Measurements from ENCODE around the gene PRX. TPM values are rescaled to one million over a fixed set of nuclear protein-coding genes. Genes with fewer than 3 reads are reported as not detected.

Gene PRX
- total RNA-seq, 6 experiments from 2014 or later, result 0.86 to 1.5 (median 0.94) TPM

DNA sequence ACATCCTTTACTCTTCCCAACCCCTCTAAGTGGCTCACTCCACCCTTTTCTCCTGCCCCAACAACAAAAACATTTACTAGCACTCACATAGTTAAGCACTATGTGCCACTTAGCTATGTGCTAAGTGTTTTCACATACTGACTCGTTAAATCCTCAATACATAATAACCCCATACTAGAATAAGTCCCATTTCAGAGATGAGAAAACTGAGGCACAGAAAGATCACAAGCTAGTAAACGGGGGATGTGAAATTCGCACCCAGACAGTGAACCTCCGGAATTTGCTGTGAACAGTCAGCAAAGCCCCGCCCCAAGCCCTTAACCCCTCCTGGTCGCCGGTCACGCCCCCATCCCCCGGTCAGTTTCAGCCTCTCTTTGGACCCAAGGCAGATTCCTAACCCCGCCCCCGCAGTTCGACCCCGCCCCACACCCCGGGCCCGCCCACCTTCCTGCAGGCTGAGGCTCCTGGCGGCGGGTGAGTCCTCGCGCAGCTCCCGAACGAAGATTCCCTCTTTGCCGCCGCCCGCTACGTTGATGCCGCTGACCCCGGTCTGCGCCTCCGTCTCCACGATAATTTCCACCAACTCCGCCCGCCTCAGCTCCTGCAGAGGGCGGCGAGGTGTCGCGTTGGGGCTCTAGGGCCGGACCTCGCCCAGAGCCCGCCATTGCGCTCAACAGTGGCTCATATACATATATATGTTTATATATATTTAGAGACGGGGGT is 9.8 kb downstream of the PRX start:
- no peaks in the 10 kb centered on the region for H3K36me3 Mint-ChIP-seq (ENCODE audit: low read depth)
- H3K27ac Mint-ChIP-seq, result peak overlapping the region; percentile 80
- H3K4me1 Mint-ChIP-seq (ENCODE audit: low read depth), result peaks cover 13% of the 10 kb centered on the region
- peaks cover 2% of the 10 kb centered on the region for H3K27me3 Mint-ChIP-seq (ENCODE audit: insufficient read depth)
- H3K9me3 Mint-ChIP-seq, result no peaks in the 10 kb centered on the region
- TF ChIP-seq, protein P1, sequence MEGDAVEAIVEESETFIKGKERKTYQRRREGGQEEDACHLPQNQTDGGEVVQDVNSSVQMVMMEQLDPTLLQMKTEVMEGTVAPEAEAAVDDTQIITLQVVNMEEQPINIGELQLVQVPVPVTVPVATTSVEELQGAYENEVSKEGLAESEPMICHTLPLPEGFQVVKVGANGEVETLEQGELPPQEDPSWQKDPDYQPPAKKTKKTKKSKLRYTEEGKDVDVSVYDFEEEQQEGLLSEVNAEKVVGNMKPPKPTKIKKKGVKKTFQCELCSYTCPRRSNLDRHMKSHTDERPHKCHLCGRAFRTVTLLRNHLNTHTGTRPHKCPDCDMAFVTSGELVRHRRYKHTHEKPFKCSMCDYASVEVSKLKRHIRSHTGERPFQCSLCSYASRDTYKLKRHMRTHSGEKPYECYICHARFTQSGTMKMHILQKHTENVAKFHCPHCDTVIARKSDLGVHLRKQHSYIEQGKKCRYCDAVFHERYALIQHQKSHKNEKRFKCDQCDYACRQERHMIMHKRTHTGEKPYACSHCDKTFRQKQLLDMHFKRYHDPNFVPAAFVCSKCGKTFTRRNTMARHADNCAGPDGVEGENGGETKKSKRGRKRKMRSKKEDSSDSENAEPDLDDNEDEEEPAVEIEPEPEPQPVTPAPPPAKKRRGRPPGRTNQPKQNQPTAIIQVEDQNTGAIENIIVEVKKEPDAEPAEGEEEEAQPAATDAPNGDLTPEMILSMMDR (IDR thresholded peaks at IDR 0.05), result 0 out of 2 replicates have a peak, but pooled peaks have one; percentile 19
- H3K4me3 Mint-ChIP-seq, result peak overlapping the region; percentile 89
- DNase-seq, result peak; percentile 78

DNA sequence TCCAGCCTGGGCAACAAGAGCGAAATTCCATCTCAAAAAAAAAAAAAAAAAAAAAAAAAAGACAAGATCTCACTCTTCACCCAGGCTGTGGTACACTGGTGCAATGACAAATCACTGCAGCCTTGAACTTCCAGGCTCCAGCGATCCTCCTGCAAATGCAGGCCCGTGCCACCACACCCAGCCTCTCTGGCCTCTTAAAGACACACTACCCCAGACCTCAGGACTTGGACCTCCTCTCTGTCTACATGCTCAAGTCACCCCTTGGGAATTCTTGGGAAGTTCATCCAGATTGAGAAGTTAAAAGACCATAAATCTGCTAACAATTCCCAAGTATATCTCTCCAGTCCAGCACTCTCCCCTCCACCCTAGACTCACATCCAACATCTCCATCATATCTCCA is 12.6 kb downstream of the PRX start:
- peaks cover 8% of the 10 kb centered on the region for H3K27me3 Mint-ChIP-seq (ENCODE audit: insufficient read depth)
- no peaks in the 10 kb centered on the region for H3K36me3 Mint-ChIP-seq (ENCODE audit: low read depth)
- H3K27ac Mint-ChIP-seq, result no peak overlapping the region
- H3K4me3 Mint-ChIP-seq, result no peak overlapping the region
- no peaks in the 10 kb centered on the region for H3K9me3 Mint-ChIP-seq
- no peak for DNase-seq
- TF ChIP-seq, protein P1 (IDR thresholded peaks at IDR 0.05), result no peak
- peaks cover 13% of the 10 kb centered on the region for H3K4me1 Mint-ChIP-seq (ENCODE audit: low read depth)

DNA sequence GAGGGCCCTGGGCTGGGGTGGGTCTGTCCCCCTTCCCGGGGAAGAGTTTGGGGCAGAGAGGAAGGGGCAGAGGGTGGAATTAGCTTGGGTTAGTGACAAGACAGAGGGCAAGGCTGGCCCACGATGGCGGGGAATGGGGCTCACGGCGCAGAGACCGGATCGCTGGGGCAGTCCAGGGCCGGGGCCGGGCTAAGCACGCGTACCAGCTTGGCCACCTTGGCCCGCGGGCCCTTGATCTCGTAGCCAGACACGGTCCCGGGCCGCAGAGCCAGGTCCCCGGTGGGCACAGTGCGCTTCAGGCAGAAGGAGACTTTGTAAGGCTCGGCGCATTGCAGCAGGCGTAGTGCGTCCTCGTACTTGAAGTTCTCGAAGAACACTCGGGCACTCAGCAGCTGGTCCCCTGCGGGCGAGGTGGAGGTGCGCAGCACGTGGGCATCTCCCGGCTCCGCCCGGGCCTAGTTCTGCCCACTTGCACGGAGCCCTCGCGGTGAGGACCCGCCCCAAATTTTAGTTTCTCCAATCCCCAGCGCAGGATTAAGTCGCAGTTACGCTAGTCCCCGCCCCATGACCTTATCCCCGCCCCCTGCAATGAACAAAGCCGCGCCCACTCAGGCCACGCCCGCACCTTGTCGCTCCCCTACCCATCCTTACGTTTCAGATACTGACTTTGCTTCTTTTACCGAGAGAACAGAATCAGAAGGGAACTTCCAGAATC is 14.6 kb downstream of the PRX start:
- DNase-seq, result no peak
- Mint-ChIP-seq H3K27me3 (ENCODE audit: insufficient read depth) (peaks cover 9% of the 10 kb centered on the region), H3K4me1 (ENCODE audit: low read depth) (peaks cover 13% of the 10 kb centered on the region), H3K36me3 (ENCODE audit: low read depth) (no peaks in the 10 kb centered on the region), H3K27ac (no peak overlapping the region), H3K9me3 (no peaks in the 10 kb centered on the region), H3K4me3 (no peak overlapping the region)
- TF ChIP-seq, protein P1 (IDR thresholded peaks at IDR 0.05), result no peak

DNA sequence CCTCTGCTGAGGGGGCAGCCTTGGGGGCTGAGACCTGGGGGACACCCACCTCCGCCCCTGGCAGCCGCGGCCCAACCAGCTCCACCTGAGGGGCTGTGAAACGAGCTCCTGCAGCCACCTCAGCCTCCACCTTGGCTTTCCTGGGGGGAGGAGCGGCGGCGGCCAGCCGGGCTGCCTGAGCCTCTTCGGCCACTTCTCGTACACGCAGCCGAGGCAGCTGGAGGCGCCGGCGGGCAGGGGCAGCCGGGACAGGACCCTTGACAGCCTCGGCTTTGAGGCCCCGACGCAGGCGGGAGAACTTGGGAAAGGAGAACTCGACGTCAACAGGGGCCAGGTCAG is 15.6 kb downstream of the PRX start:
- no peak for DNase-seq
- TF ChIP-seq, protein P1 (IDR thresholded peaks at IDR 0.05), result no peak
- no peaks in the 10 kb centered on the region for H3K36me3 Mint-ChIP-seq (ENCODE audit: low read depth)
- no peaks in the 10 kb centered on the region for H3K9me3 Mint-ChIP-seq
- no peak overlapping the region for H3K27ac Mint-ChIP-seq
- H3K4me1 Mint-ChIP-seq (ENCODE audit: low read depth), result peaks cover 6% of the 10 kb centered on the region; the same call in 1 of the 2 replicates
- H3K27me3 Mint-ChIP-seq (ENCODE audit: insufficient read depth), result peaks cover 9% of the 10 kb centered on the region
- no peak overlapping the region for H3K4me3 Mint-ChIP-seq

DNA sequence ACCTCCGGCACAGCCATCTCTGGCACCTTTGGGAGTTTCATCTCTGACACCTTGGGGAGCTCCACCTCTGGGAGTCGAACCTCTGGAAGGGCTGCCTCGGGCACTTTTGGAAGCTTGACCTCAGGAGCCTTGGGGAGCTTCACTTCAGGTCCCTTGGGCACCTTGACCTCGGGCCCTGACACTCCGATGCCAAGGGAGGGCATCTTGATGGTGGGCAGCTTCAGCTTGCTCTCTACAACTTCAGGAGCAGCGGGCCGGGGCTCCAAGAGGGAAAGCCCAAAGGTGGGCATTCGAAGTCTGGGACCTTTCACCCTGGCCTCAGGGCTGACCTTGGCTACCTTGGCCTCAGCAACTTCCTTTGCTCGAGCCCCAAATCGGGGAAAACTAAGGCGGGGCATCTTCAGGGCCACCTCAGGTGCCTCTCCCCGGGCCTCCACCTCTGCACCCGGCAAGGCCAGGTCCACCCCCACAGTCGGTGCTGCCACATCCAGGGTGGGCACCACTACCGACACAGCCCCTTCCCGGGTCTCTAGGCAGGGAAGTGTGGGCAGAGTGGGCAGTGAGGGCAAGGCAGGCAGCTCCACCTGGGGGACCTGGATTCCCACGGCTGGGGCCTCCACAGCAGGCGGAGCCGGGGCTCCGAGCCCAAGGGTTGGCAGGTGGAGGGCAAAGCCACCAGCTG is 16.2 kb downstream of the PRX start:
- Mint-ChIP-seq H3K27me3 (ENCODE audit: insufficient read depth) (peaks cover 9% of the 10 kb centered on the region), H3K4me3 (no peak overlapping the region), H3K4me1 (ENCODE audit: low read depth) (peaks cover 6% of the 10 kb centered on the region; the same call in 1 of the 2 replicates), H3K27ac (no peak overlapping the region), H3K36me3 (ENCODE audit: low read depth) (no peaks in the 10 kb centered on the region), H3K9me3 (no peaks in the 10 kb centered on the region)
- TF ChIP-seq, protein P1 (IDR thresholded peaks at IDR 0.05), result no peak
- DNase-seq, result no peak

All from HFFc6 (cell line).